Smooth muscle cell of trachea (primary cell): Measurements from ENCODE around the gene GGNBP2. TPM values are rescaled to one million over a fixed set of nuclear protein-coding genes. Genes with fewer than 3 reads are reported as not detected.

Experiments
- total RNA-seq: library from RNA; depleted of rRNA; stranded (reverse); fragments of >200 nt; gene quantifications from 2 replicates; pipeline ENCODE4 v1.2.1, GENCODE V29; 2014

The GGNBP2 gene, protein sequence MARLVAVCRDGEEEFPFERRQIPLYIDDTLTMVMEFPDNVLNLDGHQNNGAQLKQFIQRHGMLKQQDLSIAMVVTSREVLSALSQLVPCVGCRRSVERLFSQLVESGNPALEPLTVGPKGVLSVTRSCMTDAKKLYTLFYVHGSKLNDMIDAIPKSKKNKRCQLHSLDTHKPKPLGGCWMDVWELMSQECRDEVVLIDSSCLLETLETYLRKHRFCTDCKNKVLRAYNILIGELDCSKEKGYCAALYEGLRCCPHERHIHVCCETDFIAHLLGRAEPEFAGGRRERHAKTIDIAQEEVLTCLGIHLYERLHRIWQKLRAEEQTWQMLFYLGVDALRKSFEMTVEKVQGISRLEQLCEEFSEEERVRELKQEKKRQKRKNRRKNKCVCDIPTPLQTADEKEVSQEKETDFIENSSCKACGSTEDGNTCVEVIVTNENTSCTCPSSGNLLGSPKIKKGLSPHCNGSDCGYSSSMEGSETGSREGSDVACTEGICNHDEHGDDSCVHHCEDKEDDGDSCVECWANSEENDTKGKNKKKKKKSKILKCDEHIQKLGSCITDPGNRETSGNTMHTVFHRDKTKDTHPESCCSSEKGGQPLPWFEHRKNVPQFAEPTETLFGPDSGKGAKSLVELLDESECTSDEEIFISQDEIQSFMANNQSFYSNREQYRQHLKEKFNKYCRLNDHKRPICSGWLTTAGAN
- 51.1 and 73.3 TPM in 2 replicates for total RNA-seq

DNA sequence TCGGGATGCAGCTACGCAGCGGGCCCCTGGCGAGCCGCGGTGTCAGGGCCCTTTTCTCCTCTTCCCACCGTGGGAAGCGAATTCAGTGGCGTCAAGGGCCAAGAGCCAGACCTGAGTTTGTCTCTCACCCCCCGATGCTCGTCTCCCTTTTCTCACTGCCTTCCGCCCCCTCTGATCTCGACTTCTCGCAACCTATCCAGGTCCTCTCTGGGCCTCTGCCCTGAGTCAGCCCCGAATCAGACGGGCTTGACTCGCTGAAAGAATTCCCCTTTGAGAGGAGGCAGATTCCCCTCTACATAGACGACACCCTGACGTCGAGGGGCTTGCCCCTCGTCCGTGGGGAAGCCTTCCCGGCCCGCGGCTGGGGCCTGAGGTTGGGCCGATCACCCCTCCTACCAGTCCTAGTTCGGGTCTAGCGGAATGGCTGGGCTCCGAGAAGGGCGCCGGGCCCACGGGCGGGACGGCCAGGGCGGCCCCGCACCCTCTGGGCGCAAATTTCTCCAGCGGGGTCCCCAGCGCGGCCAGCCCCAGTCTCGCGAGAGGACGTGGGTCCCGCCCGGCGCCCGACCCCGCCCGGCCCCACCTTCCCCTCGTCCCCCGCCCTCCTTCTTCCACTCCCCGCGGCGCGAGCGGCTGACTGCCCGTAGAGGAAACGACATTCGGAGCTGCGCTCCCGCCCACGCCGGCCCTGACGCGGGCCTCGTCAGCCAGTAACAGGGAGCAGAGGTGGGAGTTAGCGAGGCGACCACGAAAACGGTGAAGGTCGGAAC lies at the start of gene GGNBP2:
TSS of gene GGNBP2 (plus strand) at position 613 of the 770 bp plus-strand sequence. CDS start 806 bp downstream, outside the sequence.

DNA sequence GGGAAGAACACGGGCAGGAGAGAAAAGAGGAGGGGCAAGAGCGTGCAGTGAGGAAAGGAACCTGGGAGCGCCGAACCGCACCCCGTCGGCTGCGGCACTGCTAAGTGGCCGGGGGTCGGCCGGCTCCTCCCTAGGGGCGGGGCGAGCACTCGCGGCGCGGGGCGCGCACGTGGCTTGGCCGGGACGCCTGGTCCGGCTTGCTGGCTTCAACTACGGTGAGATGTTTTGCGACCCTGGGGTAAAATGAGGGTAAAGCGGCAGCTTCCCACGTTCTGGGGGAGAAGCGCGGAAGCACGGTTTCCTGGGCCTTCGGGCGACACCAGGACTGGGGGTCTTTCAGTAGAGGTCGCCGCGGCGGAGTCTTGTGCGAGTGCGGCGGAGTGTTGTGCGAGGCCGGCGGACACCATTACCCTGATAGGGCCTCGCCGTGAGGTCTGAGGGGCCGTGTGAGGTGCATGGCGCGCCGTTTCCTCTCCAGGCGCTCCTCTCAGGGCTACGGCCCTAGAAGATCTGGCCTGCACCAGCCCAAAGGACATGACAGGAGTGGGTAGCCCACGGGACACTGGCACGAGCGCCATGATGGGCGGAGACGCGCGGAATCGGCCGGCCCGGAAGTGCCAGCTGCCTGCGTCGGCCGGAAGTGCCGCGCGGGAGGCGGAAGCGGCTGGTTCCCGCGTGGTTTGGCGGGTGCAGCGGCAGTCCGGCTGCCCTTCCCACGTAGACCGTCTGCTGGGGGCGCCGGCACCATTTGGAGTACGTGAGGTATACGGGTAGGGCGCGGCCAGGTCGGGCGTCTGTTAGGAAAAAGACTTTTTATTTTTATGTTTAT lies 9.7 kb upstream of the GGNBP2 start, which contains the start of the genes MYO19 and PIGW:
TSS of gene MYO19 (minus strand) at position 29 of the 829 bp plus-strand sequence. CDS start 2,330 bp downstream, outside the sequence.
TSS of gene PIGW (plus strand) at position 148 of the 829 bp plus-strand sequence. CDS start 2,115 bp downstream, outside the sequence.

GRCh38 chr17:36591434-36592315 lies 47.0 kb downstream of the GGNBP2 start, which contains the start of gene DHRS11:
Gene DHRS11, plus strand, starts transcription at chr17:36591879. Its CDS starts 131 bp downstream, at chr17:36592010.

GRCh38 chr17:36601303-36602029 lies 56.7 kb downstream of the GGNBP2 start, which contains the start of gene MRM1:
Gene MRM1, plus strand, starts transcription at chr17:36601583. Its CDS starts 228 bp downstream, at chr17:36601811.

Other genes with a start within 250 kb of the GGNBP2 start
- gene TBC1D3G, start 221.0 kb upstream of the GGNBP2 start, total RNA-seq = not detected in 2 replicates
- gene TBC1D3H, start 156.5 kb upstream of the GGNBP2 start, total RNA-seq = not detected in 2 replicates
- gene ZNHIT3, start 58.2 kb upstream of the GGNBP2 start, total RNA-seq = 19.7 and 20.4 TPM in 2 replicates
- gene MYO19, start 10.1 kb upstream of the GGNBP2 start, total RNA-seq = 33.1 and 49.9 TPM in 2 replicates
- 3.0 and 5.8 TPM in 2 replicates for gene PIGW, start 9.9 kb upstream of the GGNBP2 start, total RNA-seq
- 6.1 and 7.6 TPM in 2 replicates for gene DHRS11, start 47.0 kb downstream of the GGNBP2 start, total RNA-seq
- 4.4 and 9.4 TPM in 2 replicates for gene MRM1, start 56.7 kb downstream of the GGNBP2 start, total RNA-seq